DMS79 (cell line): ENCODE data around the gene TIMM22.
"Not testable (repeated sequence)": the region's sequence is repeated elsewhere in the genome, so short reads cannot be mapped to it uniquely, and the experiment has no call there.

Experiments used
- DNase-seq: peaks from one replicate; lab custom pipeline; 2025; lab: John Stamatoyannopoulos, UW

The TIMM22 gene

DNA sequence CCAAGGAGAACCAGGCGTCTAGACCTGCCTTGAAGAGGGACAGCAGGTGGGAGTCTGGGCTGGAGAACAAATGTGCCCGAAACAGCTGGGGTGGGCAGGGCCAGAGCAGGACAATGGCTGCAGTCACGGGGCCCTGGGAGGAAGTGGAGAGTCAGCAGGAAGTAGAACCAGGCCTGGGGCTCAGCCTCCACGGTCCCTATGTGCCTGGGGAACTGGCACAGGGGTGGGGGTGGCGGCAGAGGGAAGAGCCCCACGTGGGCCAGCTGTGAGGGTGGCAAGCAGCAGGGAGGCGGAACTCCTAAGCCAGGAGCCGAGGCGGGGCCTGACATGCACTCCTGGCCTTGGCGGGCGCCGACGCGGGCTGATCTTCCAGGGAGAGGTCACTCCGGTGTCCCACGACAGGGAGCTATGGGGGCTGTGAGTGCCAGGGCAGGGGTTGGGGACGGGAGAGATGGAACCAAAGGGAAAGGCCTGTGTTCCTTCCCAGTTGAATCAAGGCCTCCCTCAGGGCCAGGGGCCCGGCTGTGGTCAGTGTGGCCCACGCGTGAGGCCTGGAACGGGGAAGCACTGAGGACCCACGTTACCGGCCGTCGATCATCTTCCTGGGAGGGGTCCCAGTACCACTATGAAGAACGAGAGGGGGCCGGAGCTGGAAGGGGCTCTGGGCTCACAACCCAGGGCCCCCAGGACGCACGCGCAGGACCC lies 42.7 kb downstream of the TIMM22 start:
- peak; percentile 27 for DNase-seq

GRCh38 chr17:1040216-1040600 lies 43.3 kb downstream of the TIMM22 start:
- no peak for DNase-seq

GRCh38 chr17:1041746-1042145 lies 44.8 kb downstream of the TIMM22 start:
- DNase-seq: no peak

DNA sequence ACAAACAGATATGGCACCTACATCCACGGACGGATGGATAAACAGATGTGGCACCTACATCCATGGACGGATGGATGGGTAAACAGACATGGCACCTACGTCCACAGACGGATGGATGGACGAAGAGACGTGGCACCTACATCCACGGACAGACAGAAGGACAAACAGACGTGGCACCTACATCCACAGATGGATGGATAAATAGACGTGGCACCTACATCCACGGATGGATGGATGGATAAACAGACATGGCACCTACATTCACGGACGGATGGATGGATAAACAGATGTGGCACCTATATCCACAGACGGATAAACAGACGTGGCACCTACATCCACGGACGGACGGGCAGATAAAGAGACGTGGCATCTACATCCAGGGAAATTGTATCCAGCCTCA lies 45.6 kb downstream of the TIMM22 start:
- DNase-seq: no peak

DNA sequence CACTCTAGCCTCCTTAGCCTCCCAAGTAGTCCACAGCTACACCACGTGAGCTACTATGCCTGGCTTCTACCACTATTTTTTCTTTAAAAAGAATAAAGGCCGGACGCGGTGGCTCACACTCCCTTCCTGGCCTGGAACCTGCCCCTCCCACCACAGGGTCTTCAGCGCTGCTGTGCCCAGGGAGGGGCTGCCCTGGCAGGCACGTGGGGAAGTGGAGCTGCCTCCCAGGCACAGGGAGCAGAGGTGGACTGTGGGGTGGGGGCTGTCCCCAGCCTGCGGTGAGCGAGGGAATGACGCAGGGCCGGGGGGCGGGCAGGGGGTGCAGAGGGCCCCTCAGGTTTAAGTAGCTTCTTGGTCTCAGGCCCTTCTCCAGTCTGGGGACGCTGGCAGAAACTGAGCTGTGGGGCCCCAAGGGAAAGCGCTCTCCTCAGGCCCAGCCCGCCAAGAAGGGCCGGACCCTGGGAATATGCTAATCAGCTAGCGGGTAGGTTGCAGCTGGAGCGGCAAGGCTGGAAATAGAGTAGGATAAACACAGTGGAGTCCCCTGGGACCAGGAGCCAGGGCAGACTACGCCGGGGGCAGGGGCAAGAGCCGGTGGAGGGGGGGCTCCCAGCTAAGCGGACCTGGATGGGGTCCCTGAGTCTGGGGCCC lies 46.8 kb downstream of the TIMM22 start:
- DNase-seq: no peak

- DNase-seq: not testable (repeated sequence)
Measured at GRCh38 chr17:1044387-1045009, 47.6 kb downstream of the TIMM22 start.

GRCh38 chr17:1045456-1045855 lies 48.5 kb downstream of the TIMM22 start:
- DNase-seq: no peak

- no peak for DNase-seq
Measured at GRCh38 chr17:1047177-1047878, 50.4 kb downstream of the TIMM22 start.

- no peak for DNase-seq
Measured at GRCh38 chr17:1047879-1048470, 51.0 kb downstream of the TIMM22 start.

GRCh38 chr17:1048516-1049115 lies 51.7 kb downstream of the TIMM22 start:
- DNase-seq: not testable (repeated sequence)

DNA sequence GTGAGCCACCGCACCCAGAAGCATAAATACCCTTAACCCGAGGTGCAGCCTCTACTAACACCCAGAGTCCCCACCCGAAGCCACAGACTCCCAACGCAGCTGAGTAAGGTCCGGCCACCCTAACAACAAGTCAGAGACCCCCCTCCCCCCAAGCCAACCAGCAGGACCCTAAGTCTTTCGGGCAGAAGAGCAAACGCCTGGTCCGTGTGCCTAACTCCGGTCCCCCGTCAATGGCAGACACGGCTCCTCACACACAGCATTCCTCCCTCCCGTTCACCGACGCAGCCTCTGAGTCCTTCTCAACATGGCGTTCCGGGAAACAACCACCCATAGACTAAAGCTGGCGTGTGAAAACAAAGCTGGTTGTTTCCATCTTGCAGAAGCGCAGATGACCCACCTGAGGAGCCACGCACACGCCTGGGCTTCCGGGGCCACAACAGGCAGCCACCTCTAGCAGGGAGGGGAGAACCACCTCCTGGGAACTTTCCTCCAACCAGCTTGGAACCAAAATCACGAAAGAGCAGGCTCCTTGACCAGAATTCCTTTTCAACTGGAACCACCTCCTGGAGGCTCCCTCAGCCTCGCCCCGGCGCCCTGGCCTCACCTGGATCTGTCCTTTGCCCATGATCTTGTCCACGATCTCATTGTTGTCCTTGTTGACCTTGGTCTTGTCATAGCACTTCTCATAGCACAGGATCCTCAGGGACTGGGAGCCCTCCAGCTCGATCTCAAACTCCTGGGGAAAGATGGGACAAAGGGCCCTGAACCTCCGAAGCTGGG lies 52.7 kb downstream of the TIMM22 start:
- no peak for DNase-seq

DNA sequence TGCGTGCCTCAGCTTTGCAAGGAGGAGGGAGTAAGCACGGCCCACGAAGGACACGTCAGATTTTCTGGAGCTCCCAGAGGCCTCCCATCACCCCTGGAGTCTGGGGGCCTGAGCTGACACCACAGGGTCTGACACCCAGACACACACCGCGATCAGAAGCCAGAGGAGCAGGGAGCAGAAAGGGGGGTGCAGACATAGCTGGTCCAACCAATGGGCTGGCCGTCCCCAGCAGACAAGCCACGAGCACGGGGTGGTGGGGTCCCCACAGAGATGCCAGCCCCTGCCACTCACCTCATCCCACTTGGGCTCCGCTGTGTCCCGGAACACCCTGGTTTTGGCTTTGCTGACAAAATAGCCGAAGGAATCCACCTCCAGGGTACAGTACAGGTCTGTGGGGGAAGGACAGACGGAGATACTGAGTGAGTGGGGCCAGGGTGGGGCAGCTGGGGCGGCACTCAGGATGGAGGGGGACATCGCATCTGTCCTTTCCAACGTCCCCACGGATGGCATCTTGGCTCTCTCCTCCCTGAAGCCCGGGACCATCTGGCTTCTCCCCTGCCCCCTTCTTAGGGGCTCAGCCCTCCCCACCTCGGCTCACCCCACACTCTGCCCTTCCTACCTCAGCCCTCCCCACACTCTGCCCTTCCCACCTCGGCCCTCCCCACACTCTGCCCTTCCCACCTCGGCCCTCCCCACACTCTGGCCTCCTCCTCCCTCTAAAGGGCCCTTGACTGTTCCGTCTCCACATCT lies 53.5 kb downstream of the TIMM22 start:
- no peak for DNase-seq

- no peak for DNase-seq
Measured at GRCh38 chr17:1050996-1051925, 54.3 kb downstream of the TIMM22 start.
